ENCODE measurements around the gene APOBEC4. TPM values are rescaled to one million over a fixed set of nuclear protein-coding genes. Genes with fewer than 3 reads are reported as not detected.
A peak's percentile ranks its signal among the peaks of the same experiment; 100 is the strongest.

APOBEC4 gene
- polyA plus RNA-seq, 6 donors from 2014 or later, result not detected

DNA sequence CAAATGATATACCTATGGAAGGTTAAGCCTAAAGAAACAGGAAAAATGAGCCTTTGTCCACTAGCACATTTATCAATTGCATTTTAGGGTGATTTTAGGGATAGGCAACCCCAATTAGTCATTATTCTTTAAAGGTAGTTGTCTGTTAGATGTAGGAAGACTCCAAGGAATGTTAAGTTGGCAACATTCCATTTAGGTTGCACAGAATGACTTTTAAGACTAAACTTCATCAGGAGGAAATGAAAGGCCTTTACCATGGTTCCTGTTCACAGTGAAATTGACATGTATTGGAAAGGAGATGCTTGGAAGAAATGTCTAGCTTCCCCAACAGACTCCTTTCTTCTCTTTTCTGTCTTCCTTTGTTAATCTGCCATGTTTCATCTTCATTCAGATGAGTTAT lies 1.6 kb upstream of the APOBEC4 start:
- no peaks in the 10 kb centered on the region for H3K36me3 Mint-ChIP-seq
- peaks cover 0 to 5% (median 0%) of the 10 kb centered on the region in 3 donors for H3K27me3 Mint-ChIP-seq
- H3K4me3 Mint-ChIP-seq, result no peak overlapping the region
- no peaks in the 10 kb centered on the region for H3K9me3 Mint-ChIP-seq
- DNase-seq, result no peak
- H3K27ac Mint-ChIP-seq, result no peak overlapping the region
- no peak for ATAC-seq (ENCODE audit: low read depth in 2 of 2)
- no peaks in the 10 kb centered on the region for H3K4me1 Mint-ChIP-seq

DNA sequence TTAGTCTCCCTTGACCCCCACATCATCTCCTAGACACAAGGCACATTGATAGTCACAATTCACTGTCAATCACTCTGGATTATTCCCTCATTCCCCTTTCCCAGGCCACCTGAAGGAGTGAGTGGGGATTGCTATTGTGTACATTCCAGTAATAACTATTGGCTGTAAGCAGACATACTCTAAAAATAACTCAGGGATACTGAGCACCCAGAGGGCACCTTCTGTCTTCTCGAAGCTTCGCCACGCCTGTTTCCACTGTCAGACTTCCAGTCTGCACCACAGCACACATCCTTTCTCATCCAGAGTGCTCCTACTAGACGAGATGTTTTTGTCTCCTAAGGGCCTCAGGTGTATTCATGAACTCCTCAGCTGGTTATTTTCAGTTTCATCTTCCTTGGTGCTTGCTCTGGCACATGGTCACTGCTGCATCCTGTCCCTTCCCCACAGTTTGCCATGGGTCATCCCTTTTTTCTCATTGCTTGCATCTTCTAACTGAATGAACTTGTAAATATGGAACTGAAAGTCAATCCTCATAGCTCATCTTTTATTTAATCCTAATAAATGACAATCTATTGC lies 848 bp upstream of the APOBEC4 start:
- no peaks in the 10 kb centered on the region for H3K9me3 Mint-ChIP-seq
- DNase-seq (no peak), ATAC-seq (ENCODE audit: low read depth in 2 of 2) (no peak)
- H3K4me1 Mint-ChIP-seq, result no peaks in the 10 kb centered on the region
- H3K27ac Mint-ChIP-seq, result peak overlapping the region in 1 of 6 donors; percentile 66
- peaks cover 0 to 5% (median 0%) of the 10 kb centered on the region in 3 donors for H3K27me3 Mint-ChIP-seq
- H3K36me3 Mint-ChIP-seq, result no peaks in the 10 kb centered on the region
- no peak overlapping the region for H3K4me3 Mint-ChIP-seq

DNA sequence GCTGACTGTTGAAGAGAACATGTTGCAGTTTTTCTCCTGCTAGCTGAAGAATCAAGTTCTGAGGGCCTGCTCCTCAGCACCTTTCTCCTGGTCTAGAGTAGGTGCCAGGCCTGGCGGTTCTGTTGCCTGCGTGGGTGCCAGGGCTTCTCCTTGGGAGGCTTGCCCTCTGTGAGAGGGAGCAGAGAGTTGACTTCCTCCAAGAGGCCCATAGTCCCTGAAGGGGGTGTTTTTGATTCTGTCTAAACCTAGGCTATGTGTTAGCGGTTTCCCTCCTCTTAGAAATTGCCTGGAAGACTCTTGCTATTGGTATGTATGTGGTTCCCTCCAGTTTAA lies 312 bp upstream of the APOBEC4 start:
- Mint-ChIP-seq H3K4me3 (no peak overlapping the region), H3K27ac (no peak overlapping the region), H3K4me1 (no peaks in the 10 kb centered on the region), H3K27me3 (peaks cover 0 to 5% (median 4%) of the 10 kb centered on the region in 3 donors), H3K9me3 (no peaks in the 10 kb centered on the region), H3K36me3 (no peaks in the 10 kb centered on the region)
- ATAC-seq (ENCODE audit: low read depth in 2 of 2) (no peak), DNase-seq (no peak)

DNA sequence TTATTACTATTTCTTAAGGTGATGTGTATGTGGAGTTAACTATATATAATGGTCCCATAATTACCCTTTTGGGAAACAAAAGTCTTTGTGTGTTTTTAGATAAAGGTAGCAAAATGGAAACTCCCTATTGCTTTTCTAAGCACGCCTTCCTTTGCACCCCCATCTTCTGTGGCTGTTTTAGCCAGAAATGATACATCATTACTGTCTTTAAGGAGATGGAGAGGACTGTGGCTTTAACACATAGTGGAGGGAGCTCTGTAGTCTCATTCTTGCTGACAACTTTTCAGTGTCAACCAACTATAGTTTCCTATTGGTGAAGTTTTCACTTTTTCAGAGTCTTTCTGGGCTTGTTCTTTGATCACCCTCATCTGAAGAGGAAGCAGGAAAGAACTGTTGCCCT lies 1.0 kb downstream of the APOBEC4 start:
- no peak overlapping the region for H3K27ac Mint-ChIP-seq
- no peak overlapping the region for H3K4me3 Mint-ChIP-seq
- H3K4me1 Mint-ChIP-seq, result no peaks in the 10 kb centered on the region
- H3K9me3 Mint-ChIP-seq, result no peaks in the 10 kb centered on the region
- ATAC-seq (ENCODE audit: low read depth in 2 of 2), result no peak
- no peak for DNase-seq
- H3K27me3 Mint-ChIP-seq, result peaks cover 5 to 8% (median 7%) of the 10 kb centered on the region in 3 donors
- H3K36me3 Mint-ChIP-seq, result no peaks in the 10 kb centered on the region

DNA sequence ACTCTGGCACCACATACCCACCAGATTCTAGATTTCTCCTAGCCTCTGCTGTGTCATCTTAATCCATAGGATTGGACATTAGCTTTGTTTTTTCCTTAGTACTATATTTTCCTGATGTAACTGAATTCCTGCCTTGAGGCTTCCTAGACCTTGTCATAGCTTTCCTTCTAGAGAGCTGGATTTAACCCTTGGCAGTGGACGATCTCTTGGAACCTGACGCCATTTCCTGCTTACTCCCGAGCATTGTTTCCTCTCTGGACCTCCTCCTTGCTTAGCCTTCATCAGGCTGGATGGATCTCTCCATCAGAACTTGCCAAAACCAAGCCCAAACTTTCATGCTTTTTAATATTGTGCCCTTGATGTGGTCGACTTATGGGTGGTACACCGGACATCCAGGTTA lies 1.5 kb downstream of the APOBEC4 start:
- peaks cover 5 to 12% (median 8%) of the 10 kb centered on the region in 3 donors for H3K27me3 Mint-ChIP-seq
- no peaks in the 10 kb centered on the region for H3K36me3 Mint-ChIP-seq
- ATAC-seq (ENCODE audit: low read depth in 2 of 2), result no peak
- no peaks in the 10 kb centered on the region for H3K9me3 Mint-ChIP-seq
- no peak overlapping the region for H3K27ac Mint-ChIP-seq
- H3K4me3 Mint-ChIP-seq, result no peak overlapping the region
- DNase-seq, result no peak
- peaks cover 0 to under 1% (median 0%) of the 10 kb centered on the region in 3 donors for H3K4me1 Mint-ChIP-seq

DNA sequence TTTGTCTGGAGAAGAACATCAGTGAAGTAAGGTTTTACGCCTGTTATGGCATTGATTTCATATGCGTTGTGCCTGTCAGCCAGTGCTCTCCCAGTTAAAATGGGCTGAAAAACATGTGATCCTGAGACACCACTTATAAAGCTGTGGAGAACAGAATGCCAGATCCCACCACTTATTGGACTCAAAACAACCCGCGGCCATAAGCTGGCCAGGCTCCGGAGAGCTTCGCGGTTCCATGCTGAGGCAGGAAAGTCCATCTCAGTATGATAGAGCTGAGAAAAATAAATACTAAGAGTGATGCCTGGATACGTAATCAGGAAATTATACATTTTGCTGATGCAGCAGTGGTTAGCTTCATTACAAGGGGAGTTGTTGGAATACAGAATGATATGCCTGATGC lies 5.1 kb downstream of the APOBEC4 start:
- H3K9me3 Mint-ChIP-seq, result no peaks in the 10 kb centered on the region
- H3K36me3 Mint-ChIP-seq, result no peaks in the 10 kb centered on the region
- H3K27me3 Mint-ChIP-seq, result peaks cover 8 to 25% (median 10%) of the 10 kb centered on the region in 3 donors
- DNase-seq (no peak), ATAC-seq (ENCODE audit: low read depth in 2 of 2) (no peak)
- H3K4me1 Mint-ChIP-seq, result peaks cover 0 to 3% (median 0%) of the 10 kb centered on the region in 3 donors
- no peak overlapping the region for H3K4me3 Mint-ChIP-seq
- no peak overlapping the region for H3K27ac Mint-ChIP-seq

DNA sequence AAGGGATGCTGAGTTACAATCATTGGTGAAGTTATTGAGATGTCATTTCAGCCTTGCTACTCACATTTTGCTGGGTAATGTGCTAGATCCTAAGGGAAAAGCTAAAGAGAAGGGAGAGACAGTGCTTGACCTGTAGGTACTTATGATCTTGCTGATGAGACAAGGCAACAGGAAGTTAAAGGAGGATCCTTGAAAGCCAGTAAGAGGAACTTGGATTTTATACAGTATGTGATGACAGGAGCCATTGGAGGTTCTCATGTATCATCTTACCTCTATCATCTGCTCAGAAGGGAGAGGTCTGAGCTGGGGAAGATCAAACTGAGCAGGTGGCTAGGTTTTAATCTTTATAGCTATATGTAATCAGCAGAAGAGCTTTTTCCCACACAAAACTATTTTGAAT lies 6.3 kb downstream of the APOBEC4 start:
- H3K36me3 Mint-ChIP-seq, result no peaks in the 10 kb centered on the region
- H3K4me1 Mint-ChIP-seq, result peaks cover 0 to 3% (median 0%) of the 10 kb centered on the region in 3 donors
- DNase-seq, result no peak
- no peak overlapping the region for H3K27ac Mint-ChIP-seq
- no peak for ATAC-seq (ENCODE audit: low read depth in 2 of 2)
- peaks cover 8 to 21% (median 10%) of the 10 kb centered on the region in 3 donors for H3K27me3 Mint-ChIP-seq
- H3K9me3 Mint-ChIP-seq, result no peaks in the 10 kb centered on the region
- H3K4me3 Mint-ChIP-seq, result no peak overlapping the region

DNA sequence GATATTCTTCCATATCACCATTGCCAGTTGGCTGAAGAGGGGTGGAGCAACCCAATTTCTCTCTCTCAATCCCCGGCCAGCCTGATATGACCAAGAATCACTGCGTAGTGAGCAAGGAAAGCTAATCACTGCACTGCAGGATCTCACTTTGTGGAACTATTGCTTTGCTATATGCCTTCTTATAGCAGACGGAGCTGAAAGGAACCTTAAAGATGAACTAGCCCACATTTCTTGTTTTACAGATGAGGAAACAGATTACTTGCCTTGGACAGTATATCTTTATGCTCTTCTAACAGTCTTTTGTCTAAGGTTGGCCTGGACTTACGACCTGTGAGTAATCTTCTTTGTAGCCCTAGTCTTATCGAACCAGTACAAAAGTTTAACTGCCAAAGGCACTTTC lies 7.6 kb downstream of the APOBEC4 start:
- Mint-ChIP-seq H3K4me1 (peaks cover 0 to 3% (median 0%) of the 10 kb centered on the region in 3 donors), H3K4me3 (no peak overlapping the region), H3K27me3 (peaks cover 8 to 19% (median 10%) of the 10 kb centered on the region in 3 donors), H3K27ac (no peak overlapping the region), H3K9me3 (no peaks in the 10 kb centered on the region), H3K36me3 (no peaks in the 10 kb centered on the region)
- ATAC-seq (ENCODE audit: low read depth in 2 of 2) (no peak), DNase-seq (no peak)

DNA sequence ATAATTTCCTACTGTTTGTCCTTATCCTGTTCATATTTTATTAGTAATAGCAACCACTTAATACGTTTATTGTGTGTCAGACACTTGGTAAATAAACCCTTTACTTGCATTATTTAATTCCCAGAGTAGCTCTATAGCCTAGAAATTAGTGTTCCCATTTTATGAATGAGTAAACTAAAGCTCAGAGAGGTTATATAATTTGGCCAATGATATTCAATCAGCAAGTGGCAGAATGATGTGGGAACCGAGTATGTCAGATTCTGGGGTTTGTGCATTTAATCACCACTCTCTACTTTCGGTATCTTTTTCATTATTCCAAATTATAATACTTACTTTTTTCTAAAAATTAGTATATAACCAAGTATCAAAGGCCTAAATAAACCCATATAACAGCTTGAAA lies 10.9 kb downstream of the APOBEC4 start:
- no peak for ATAC-seq (ENCODE audit: low read depth in 2 of 2)
- peaks cover 0 to 3% (median 0%) of the 10 kb centered on the region in 3 donors for H3K4me1 Mint-ChIP-seq
- H3K4me3 Mint-ChIP-seq, result no peak overlapping the region
- no peaks in the 10 kb centered on the region for H3K36me3 Mint-ChIP-seq
- H3K9me3 Mint-ChIP-seq, result no peaks in the 10 kb centered on the region
- no peak for DNase-seq
- no peak overlapping the region for H3K27ac Mint-ChIP-seq
- H3K27me3 Mint-ChIP-seq, result peaks cover 5 to 18% (median 6%) of the 10 kb centered on the region in 3 donors

DNA sequence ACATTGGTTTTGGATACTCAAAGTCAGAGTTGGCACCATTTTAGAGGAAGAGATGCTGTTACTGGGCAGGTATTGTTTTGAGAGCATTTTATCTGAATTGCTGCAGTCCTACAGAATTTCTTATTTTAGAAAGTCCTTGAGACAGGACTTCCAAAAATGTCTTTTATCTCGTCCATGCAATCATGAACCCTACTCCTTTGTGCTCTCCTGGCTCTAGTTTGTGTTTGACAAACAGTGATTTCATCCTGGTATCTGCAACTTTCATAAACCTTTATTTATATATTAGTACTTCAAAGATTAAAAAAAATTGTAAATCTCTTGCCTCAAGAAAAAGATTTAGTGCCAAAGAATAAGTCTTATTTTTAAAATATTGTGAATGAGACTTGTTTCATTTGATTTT lies 12.9 kb downstream of the APOBEC4 start:
- Mint-ChIP-seq H3K27me3 (peaks cover 0 to 6% (median 1%) of the 10 kb centered on the region in 3 donors), H3K36me3 (peaks cover 0 to 8% of the 10 kb centered on the region in 2 donors), H3K9me3 (no peaks in the 10 kb centered on the region), H3K27ac (no peak overlapping the region), H3K4me3 (no peak overlapping the region), H3K4me1 (peaks cover 8 to 13% (median 13%) of the 10 kb centered on the region in 3 donors)
- DNase-seq, result no peak
- no peak for ATAC-seq (ENCODE audit: low read depth in 2 of 2)

DNA sequence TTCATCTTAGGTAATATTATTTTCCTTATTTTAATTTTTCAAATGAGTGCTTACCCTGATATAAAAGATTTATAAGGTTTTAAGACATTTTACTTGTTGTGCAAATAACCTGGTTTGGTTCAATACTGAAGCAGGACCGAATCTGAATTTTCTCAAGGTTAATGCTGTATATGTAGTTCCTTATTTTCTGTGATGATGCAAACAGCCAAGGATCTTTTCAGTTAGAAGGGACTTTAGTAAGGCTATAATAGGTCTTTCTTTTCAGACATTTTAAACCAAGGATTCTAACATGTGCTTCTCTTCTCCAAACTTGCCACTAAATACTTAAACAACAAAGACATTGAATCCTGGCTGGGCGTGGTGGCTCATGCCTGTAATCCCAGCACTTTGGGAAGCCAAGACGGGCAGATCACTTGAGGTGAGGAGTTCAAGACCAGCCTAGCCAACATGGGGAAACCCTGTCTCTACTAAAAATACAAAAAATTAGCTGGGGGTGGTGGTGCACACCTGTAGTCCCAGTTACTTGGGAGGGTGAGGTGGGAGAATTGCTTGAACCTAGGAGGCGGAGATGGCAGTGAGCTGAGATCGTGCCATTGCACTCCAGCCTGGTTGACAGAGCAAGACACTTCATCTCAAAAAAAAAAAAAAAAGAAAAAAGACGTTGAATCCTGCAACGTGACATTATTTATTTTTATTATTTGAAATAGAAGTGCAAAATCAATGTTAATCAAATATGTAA lies 14.3 kb downstream of the APOBEC4 start:
- Mint-ChIP-seq H3K36me3 (peaks cover 0 to 8% of the 10 kb centered on the region in 2 donors), H3K4me3 (no peak overlapping the region), H3K9me3 (no peaks in the 10 kb centered on the region), H3K4me1 (peaks cover 18 to 21% (median 20%) of the 10 kb centered on the region in 3 donors), H3K27me3 (peaks cover 0 to 6% (median 0%) of the 10 kb centered on the region in 3 donors), H3K27ac (no peak overlapping the region)
- ATAC-seq (ENCODE audit: low read depth in 2 of 2), result no peak
- DNase-seq, result no peak

DNA sequence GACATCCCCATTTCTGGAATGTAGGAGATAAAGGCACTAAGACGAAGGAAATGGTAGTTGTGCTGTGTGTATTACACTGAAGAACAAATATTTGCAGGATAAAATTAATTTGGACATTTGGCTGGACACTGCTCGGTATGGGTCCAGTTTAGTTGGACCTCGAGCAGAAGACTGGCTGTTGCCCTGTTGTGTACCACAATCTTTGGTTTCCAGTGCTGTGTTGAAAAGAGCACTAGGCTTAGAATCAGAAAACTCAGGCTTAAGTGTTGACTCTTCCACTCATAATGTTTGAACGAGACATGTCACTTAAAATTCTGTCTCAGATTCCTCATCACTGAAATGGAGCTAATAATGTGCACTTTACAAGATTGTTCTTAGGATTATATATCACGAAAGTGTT lies 16.3 kb downstream of the APOBEC4 start:
- Mint-ChIP-seq H3K4me1 (peaks cover 28 to 33% (median 28%) of the 10 kb centered on the region in 3 donors), H3K4me3 (peak overlapping the region; percentile 95 to 100 (median 100)), H3K27me3 (peaks cover 0 to 6% (median 0%) of the 10 kb centered on the region in 3 donors), H3K9me3 (no peaks in the 10 kb centered on the region), H3K27ac (peak overlapping the region in 4 of 6 donors; percentile 50 to 99 (median 98)), H3K36me3 (peaks cover 0 to 8% of the 10 kb centered on the region in 2 donors)
- DNase-seq (no peak), ATAC-seq (ENCODE audit: low read depth in 2 of 2) (no peak)

DNA sequence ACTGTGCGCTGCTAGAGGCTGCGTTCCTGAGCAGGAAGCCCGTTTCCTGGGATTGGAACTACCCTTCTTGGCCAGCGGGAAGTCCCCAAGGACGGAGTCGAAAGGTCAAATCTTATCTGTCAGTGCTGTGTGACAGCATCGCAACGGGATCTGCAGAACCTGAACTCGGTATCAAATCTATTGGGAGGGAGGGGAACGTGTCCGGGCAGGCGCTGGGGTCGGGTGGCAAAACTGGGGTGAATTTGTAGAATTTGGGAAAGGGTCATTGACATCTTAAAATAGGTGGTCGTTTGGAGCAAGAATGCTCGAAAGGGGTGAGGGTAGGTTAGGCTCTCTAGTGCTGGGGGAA lies 16.8 kb downstream of the APOBEC4 start:
- Mint-ChIP-seq H3K27ac (peak overlapping the region; percentile 77 to 99 (median 98)), H3K36me3 (peaks cover 0 to 8% of the 10 kb centered on the region in 2 donors), H3K4me3 (peak overlapping the region; percentile 95 to 100 (median 100)), H3K27me3 (peaks cover 0 to 6% (median 0%) of the 10 kb centered on the region in 3 donors), H3K4me1 (peaks cover 28 to 35% (median 30%) of the 10 kb centered on the region in 3 donors), H3K9me3 (no peaks in the 10 kb centered on the region)
- DNase-seq (no peak), ATAC-seq (ENCODE audit: low read depth in 2 of 2) (no peak)
